T-helper 17 cell (primary cell): ENCODE measurements around the gene ZNF778. TPM values are rescaled to one million over a fixed set of nuclear protein-coding genes. Genes with fewer than 3 reads are reported as not detected.

ENCODE experiments used
- ATAC-seq: fragments of 150-1000 bp; cut with Tn5 transposase; 2 replicates; pipeline ENCODE4 v1.10.0; 2021; ENCODE audit warnings: mild to moderate bottlenecking, moderate library complexity
- DNase-seq, 3 donors: peaks; one replicate each; pipeline versions ENCODE4 v3.0.0 to v3.0.0-alpha.2; 2020 to 2021
- H3K9me3 ChIP-seq: one replicate; pipeline ENCODE4 v1.7.0; 2013; ENCODE audit warnings: low read length, mild to moderate bottlenecking; ENCODE audit not compliant: control insufficient read depth, poor library complexity, severe bottlenecking
- H3K27ac Mint-ChIP-seq: one replicate; pipeline ENCODE4 v1.8.0; 2022; ENCODE audit warnings: mild to moderate bottlenecking, moderate library complexity, mixed read lengths
- H3K27me3 Mint-ChIP-seq: one replicate; pipeline ENCODE4 v1.8.0; 2022; ENCODE audit warnings: mixed read lengths
- H3K36me3 Mint-ChIP-seq: one replicate; pipeline ENCODE4 v1.8.0; 2022; ENCODE audit warnings: low read depth, mixed read lengths
- H3K4me1 Mint-ChIP-seq: one replicate; pipeline ENCODE4 v1.8.0; 2022; ENCODE audit warnings: mild to moderate bottlenecking, mixed read lengths
- H3K4me3 Mint-ChIP-seq: one replicate; pipeline ENCODE4 v1.8.0; 2022; ENCODE audit warnings: mild to moderate bottlenecking, moderate library complexity, mixed read lengths
- total RNA-seq, 4 donors: library from RNA in 2 of 4; stranded (reverse) in 2 of 4; gene quantifications; one replicate each; pipeline ENCODE4 v1.2.3 and lab custom pipeline; 2022 to 2026

Gene ZNF778
- total RNA-seq, 2 donors from 2014 or later, result 4.1 to 8.1 TPM

DNA sequence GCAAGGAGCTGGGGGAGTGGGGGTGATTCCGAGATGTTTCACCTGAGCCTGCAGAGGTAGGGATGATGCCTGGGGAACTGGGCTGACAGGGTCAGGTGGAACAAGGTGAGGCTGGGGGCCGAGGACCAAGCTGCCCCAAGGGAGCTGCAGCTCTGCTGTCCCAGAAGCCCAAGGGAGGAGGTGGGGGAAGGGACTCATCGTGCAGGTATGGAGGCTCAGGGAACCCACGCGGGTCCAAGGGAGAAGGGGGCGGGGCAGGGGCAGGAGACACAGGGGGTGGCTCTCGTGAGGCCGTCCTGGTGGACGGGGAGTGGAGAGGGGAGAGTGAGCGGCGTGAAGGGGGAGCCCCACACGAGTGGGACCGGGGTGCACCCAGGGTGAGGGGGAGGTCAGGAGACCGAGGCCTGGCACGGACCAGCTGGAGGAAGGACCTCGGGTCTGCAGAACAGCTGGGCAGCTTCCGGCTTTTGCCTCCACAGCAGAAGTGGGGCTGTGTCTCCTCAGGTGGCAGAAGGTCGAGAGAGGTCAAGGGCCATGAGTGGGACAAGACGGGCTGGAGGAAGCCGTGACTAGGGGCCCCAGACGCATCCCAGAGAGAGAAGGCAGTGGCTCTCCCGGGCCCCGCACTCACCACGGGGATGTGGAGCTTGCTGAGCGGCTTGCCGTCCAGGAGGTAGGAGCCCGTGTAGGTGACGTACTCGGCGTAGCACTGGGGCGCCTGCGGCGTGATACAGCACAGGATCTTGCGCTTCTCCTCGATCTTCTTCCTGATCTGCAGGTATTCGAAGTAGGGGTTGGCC, 61.1 kb downstream of the ZNF778 start:
- no peak for DNase-seq
- Mint-ChIP-seq H3K27ac (no peak overlapping the region), H3K27me3 (no peaks in the 10 kb centered on the region), H3K36me3 (peaks cover 2% of the 10 kb centered on the region), H3K4me1 (no peaks in the 10 kb centered on the region), H3K4me3 (no peak overlapping the region)
- no peak for ATAC-seq
- H3K9me3 ChIP-seq, result no peaks in the 10 kb centered on the region

DNA sequence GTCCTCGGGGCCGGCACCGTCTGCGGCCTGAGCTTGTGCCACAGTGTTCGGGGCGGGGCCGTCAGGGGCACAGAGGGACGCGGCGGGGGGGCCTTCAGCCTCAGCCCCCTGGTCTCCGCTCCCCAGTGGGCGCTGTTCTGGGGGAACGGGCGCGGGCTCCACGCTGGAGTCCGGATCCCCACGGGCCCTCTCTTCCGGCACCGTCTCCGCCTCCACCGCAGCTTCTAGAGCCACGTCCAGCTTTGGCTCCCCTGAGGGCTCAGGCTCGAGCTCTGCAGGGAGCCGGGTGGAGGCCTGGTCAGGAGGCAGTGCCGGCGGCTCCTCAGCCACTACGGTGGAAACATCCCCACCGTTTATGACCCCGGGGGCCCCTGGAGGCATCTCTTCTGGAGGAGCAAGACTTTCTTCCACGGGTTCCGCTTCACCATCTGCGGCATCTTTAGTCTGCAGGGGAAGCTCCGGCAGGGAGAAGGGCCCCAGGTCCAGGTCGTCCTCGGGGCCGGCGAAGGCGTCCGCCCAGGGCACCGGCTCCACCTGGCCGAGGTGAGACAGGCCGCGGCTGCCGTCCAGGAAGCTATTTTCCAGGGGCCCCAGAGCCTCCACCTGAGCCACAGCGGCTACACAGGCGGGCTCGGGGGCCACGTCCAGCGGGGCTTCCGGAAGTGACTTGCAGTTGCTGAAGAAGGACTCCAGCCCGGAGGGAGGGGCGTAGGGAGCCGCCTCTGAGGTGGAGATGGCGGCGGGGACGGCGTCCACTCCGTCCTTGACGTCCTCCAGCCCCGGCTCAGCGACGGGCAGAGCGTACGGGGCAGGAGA, 62.4 kb downstream of the ZNF778 start:
- H3K9me3 ChIP-seq, result no peaks in the 10 kb centered on the region
- ATAC-seq, result no peak

GRCh38 chr16:89280546-89281188, 63.2 kb downstream of the ZNF778 start:
- Mint-ChIP-seq H3K27me3 (no peaks in the 10 kb centered on the region), H3K4me1 (no peaks in the 10 kb centered on the region), H3K27ac (no peak overlapping the region), H3K36me3 (no peaks in the 10 kb centered on the region), H3K4me3 (no peak overlapping the region)
- DNase-seq (no peak), ATAC-seq (no peak)
- H3K9me3 ChIP-seq, result no peaks in the 10 kb centered on the region

More for the DNA sequence above, 62.4 kb downstream of the ZNF778 start:
- Mint-ChIP-seq H3K4me1 (no peaks in the 10 kb centered on the region), H3K4me3 (no peak overlapping the region), H3K27ac (no peak overlapping the region), H3K36me3 (no peaks in the 10 kb centered on the region), H3K27me3 (no peaks in the 10 kb centered on the region)
- DNase-seq, result no peak

GRCh38 chr16:89281189-89281577, 63.7 kb downstream of the ZNF778 start:
- Mint-ChIP-seq H3K36me3 (no peaks in the 10 kb centered on the region), H3K27me3 (no peaks in the 10 kb centered on the region), H3K4me1 (no peaks in the 10 kb centered on the region), H3K4me3 (no peak overlapping the region), H3K27ac (no peak overlapping the region)
- ATAC-seq (no peak), DNase-seq (no peak)
- no peaks in the 10 kb centered on the region for H3K9me3 ChIP-seq

DNA sequence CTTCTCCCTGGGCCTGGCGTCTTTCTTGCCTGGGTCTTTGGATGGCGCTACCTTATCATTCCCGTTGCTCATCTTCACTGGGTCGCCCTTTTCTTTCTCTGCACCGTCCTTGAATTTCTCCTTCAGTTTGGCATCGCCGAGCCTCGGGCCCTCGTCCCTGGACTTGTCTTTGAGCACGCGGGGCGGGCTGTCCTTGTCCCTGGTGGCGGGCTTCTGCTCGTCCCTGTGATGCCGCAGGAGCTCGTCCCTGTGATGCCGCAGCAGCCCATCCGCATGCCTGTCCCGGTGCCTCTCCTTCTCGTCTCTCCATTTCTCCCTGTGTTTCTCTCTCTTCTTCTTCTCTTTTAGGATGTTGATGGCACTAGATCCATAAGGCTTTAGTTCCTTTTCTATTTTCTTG, 64.3 kb downstream of the ZNF778 start:
- H3K27me3 Mint-ChIP-seq, result no peaks in the 10 kb centered on the region
- H3K27ac Mint-ChIP-seq, result no peak overlapping the region
- H3K36me3 Mint-ChIP-seq, result no peaks in the 10 kb centered on the region
- no peak overlapping the region for H3K4me3 Mint-ChIP-seq
- no peak for ATAC-seq
- H3K4me1 Mint-ChIP-seq, result no peaks in the 10 kb centered on the region
- no peak for DNase-seq
- H3K9me3 ChIP-seq, result no peaks in the 10 kb centered on the region

GRCh38 chr16:89282523-89282922, 65.0 kb downstream of the ZNF778 start:
- H3K9me3 ChIP-seq, result no peaks in the 10 kb centered on the region
- ATAC-seq, result no peak
- DNase-seq, result no peak
- H3K4me3 Mint-ChIP-seq, result no peak overlapping the region
- H3K27me3 Mint-ChIP-seq, result no peaks in the 10 kb centered on the region
- no peaks in the 10 kb centered on the region for H3K4me1 Mint-ChIP-seq
- peaks cover 2% of the 10 kb centered on the region for H3K36me3 Mint-ChIP-seq
- H3K27ac Mint-ChIP-seq, result no peak overlapping the region

DNA sequence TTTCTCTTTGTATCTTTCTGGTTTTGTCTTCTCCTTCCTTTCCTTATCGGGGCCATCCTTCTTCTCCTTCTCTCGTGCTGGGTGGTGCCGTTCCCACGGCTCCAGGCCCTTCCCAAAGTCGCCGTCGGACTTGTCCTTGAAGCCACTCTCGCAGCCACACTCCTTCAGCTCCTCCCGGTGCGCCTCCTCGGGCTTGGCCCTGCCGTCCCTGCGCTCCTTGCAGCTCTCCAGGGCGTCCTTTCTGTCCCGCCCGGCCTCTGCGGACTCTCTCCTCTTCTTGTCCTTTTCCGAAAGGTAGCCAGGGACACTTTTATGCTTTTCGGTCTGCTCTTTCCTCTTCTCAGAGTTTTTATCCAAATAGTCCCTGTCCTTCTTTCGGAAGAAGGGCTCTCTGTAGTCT, 65.9 kb downstream of the ZNF778 start:
- H3K27ac Mint-ChIP-seq, result no peak overlapping the region
- no peak for DNase-seq
- H3K4me3 Mint-ChIP-seq, result no peak overlapping the region
- H3K27me3 Mint-ChIP-seq, result no peaks in the 10 kb centered on the region
- H3K36me3 Mint-ChIP-seq, result peaks cover 4% of the 10 kb centered on the region
- H3K9me3 ChIP-seq, result no peaks in the 10 kb centered on the region
- H3K4me1 Mint-ChIP-seq, result peaks cover 2% of the 10 kb centered on the region
- ATAC-seq, result no peak

DNA sequence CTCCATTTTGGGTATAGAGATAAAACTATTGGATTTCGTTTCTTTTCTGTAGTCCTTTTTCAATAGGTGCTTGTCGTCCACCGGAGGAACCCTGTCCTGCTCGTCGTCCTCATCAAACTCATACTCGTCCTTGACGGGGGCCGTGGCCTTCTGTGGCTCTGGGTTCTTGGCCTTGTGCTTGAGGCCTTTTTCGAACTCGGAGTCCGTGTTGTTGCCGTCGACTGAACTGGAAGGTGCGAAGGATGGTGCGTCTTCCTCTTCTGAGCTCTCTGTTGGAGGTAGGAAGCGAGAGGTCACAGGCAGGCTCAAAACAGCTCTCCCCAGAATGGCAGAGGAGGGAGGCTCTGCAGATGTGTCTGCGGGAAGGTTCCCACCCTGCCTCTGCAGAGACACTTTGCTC, 67.9 kb downstream of the ZNF778 start:
- H3K4me1 Mint-ChIP-seq, result peaks cover 5% of the 10 kb centered on the region
- no peak overlapping the region for H3K4me3 Mint-ChIP-seq
- H3K9me3 ChIP-seq, result no peaks in the 10 kb centered on the region
- DNase-seq (no peak), ATAC-seq (no peak)
- H3K36me3 Mint-ChIP-seq, result peaks cover 4% of the 10 kb centered on the region
- no peaks in the 10 kb centered on the region for H3K27me3 Mint-ChIP-seq
- no peak overlapping the region for H3K27ac Mint-ChIP-seq

DNA sequence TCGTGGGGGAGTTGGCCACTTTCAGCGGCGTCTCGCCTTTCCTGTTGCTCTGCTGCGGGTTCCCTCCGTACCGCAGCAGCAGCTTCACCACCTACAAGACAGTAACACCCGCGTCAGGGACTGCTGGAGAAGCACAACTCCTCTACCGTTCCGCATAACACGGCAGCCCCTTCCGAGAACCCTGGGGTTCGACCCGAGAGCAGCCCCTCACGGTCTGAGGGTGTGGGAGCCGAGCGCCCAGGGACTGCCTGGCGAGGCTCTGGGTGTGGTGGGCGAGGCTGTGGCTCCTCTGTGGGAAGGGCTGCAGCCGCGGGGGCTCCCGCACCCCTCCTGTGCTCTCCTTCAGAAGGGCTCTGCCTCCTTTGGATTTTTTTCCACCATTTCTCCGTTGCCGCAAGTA, 68.6 kb downstream of the ZNF778 start:
- no peak overlapping the region for H3K4me3 Mint-ChIP-seq
- no peak overlapping the region for H3K27ac Mint-ChIP-seq
- DNase-seq (no peak), ATAC-seq (no peak)
- H3K27me3 Mint-ChIP-seq, result no peaks in the 10 kb centered on the region
- H3K4me1 Mint-ChIP-seq, result peaks cover 5% of the 10 kb centered on the region
- no peaks in the 10 kb centered on the region for H3K9me3 ChIP-seq
- H3K36me3 Mint-ChIP-seq, result peaks cover 4% of the 10 kb centered on the region

Other genes starting within 250 kb of the ZNF778 start
- 1 to 10 TPM; 3.2 to 4.4 TPM for gene CBFA2T3, start 240.5 kb upstream of the ZNF778 start, total RNA-seq
- gene ACSF3, start 123.9 kb upstream of the ZNF778 start, total RNA-seq, result 10 to 100 TPM; 48.0 to 53.6 TPM
- gene CDH15, start 46.0 kb upstream of the ZNF778 start, total RNA-seq, result under 1 TPM in 1 of 2 donors, not detected in 1; 0.12 TPM
- gene SLC22A31, start 17.2 kb upstream of the ZNF778 start, total RNA-seq, result under 1 TPM; 0.52 to 0.76 TPM